IPS DF 19.7 (cell line): ENCODE results near the gene NALCN.

ENCODE experiments used
- DNase-seq: peaks from one replicate; pipeline ENCODE4 v3.0.0-alpha.2; 2013; ENCODE audit warnings: low read depth, low spot score

The NALCN gene

DNA sequence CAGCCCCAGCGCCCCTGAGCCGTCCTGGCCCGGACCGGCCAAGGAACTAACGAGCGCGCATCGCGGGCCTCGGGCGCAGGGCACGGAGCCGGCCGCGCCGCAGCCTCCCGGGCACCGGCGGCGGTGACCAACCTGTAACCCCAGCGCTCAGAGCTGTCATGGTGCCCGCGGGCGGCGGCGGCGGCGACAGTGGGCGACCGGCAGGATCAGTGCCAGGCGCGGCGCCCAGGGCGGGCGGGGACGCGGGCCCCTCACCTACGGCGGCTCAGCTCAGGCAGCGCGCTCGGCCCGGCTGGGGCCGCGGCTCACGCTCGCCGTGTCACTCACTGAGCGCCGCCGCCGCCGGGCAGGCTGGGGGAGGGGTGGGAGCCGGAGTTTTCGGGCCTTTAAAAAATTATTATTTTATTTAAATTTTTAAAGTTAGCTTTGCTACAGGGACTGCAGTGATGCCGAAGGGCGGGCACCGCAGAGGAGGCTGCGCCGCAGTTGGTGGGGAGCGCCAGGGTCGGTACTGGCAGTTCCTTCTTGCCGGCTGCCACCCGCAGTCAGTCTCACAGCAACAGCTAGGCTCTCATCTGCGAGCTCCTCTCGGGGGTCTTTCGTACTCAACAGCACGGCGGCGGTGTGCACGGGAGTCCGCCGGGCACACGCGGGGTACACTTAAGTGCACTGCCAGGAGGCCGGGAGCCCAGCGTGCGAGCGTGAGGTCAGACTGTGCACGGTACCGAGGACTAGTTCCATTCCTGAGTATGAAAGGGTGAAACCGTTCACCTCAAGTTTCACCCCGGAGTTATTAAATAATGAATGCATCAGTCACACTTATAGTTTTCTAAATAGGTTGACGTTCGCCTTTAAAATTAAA lies at the start of gene NALCN:
Gene NALCN (minus strand): TSS at position 328 of the 862 bp plus-strand sequence. CDS start 17,382 bp downstream, outside the sequence.
- no peak for DNase-seq

- no peak for DNase-seq
Observed at GRCh38 chr13:101465877-101466276, 49.6 kb upstream of the NALCN start.

DNA sequence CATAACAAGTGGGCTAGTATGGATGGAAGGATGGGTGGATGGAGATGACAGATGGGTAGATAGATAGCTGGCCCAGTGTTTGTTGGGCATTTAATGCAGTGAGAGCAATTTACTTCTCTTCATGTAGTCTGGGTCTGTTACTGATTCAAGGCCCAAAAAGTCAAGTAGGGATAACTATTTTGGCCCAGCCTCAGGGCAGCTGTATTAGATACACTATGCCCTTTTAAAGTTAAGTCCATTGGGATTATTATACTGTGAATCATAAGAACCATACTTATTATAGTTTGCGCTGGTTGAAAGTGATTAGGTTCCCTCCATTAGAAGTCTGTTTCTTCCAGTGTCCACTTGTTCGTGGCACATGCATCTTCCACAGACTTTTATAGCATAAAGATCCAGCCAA lies 40.9 kb upstream of the NALCN start:
- no peak for DNase-seq

GRCh38 chr13:101455863-101456262 lies 39.6 kb upstream of the NALCN start:
- no peak for DNase-seq

- no peak for DNase-seq
Observed at GRCh38 chr13:101454767-101455166, 38.5 kb upstream of the NALCN start.

- no peak for DNase-seq
Observed at GRCh38 chr13:101453784-101454201, 37.5 kb upstream of the NALCN start.

DNA sequence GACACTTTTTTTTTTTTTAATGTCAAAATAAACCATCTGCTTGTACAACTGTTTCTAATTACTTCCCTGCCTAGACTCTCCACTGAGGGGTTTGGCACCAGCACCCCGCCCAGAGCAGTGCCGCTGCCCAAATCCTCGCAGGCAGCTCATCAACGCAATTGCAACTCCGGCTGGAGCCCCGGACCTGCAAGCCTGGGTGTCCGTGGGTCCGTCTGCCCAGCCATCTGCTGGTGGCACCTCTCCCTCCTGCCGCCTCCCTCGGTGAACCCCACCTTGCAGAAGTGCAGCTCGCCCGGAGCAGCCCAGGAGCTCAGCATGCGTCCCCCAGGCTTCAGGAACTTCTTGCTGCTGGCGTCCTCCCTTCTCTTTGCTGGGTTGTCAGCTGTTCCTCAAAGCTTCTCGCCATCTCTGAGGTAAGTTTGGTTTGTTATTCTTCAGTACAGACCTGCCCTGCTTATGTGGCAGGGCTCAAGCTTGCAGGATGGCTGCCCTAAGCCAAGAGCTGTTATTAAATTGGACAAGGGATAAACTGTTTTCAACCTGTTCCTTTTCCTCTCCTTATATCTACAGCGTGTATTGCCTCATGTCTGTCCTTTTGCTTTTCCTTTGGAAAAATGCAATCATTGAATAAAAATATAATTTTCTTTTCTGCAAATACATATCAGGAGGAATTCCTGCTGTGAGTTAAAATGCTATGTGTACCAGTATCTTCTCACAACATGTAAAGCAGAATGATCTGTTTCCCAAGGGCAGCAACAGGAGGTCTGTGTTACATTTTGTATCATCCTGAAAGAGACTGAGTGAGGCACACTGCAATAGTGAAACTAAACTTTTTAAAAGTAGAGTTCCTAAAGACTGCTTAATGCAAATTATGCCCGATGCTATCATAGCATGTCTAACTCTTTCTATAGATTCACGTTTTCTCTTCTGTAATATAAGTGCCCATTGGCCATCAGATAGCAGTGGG lies 36.5 kb upstream of the NALCN start, which contains the start of gene ITGBL1:
Gene ITGBL1 (plus strand): TSS at position 157 of the 967 bp plus-strand sequence. CDS start 159 bp downstream, at position 316.
- DNase-seq = no peak

DNA sequence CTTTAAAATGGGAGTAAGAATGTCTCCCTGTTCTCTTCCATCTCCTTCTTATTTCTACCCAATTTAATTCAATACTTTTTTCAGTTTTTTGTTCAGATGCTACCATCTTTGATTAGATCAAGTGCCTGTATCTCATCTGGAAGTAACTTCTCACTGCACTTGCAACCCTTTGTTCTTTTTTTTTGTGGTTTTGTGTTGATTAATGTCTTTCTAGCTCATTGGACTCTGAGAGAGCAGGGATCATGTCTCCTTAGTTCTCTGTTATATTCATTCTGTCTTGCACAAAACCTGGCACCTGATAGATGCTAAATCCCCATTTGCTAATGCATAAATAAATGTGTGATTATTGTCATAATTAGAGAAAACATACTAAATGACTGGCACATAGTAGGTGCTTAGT lies 35.3 kb upstream of the NALCN start:
- DNase-seq = no peak

GRCh38 chr13:101450749-101451130 lies 34.4 kb upstream of the NALCN start:
- no peak for DNase-seq

GRCh38 chr13:101449790-101450748 lies 33.8 kb upstream of the NALCN start:
- no peak for DNase-seq

GRCh38 chr13:101447852-101448251 lies 31.5 kb upstream of the NALCN start:
- no peak for DNase-seq

GRCh38 chr13:101434486-101434885 lies 18.2 kb upstream of the NALCN start:
- no peak for DNase-seq

GRCh38 chr13:101433895-101434294 lies 17.6 kb upstream of the NALCN start:
- no peak for DNase-seq

DNA sequence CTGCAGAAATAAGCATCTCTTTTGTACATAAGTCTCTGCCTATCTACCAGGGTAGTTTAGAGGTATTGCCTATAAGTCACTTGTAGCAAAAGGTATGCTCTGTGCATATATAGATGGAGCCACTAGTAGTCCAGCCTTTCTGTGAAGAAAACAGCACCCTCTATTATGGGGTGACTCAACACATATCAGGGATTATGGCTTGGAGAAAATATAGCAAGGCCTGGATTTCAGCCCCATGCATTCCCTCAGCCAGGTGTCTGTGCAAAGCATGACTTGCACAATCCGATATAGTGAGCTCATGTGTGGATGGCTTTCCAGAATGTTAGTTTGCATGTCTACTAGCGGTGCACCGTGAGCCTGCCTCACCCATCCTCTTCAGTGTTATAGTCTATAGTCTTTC lies 13.4 kb upstream of the NALCN start:
- no peak for DNase-seq

DNA sequence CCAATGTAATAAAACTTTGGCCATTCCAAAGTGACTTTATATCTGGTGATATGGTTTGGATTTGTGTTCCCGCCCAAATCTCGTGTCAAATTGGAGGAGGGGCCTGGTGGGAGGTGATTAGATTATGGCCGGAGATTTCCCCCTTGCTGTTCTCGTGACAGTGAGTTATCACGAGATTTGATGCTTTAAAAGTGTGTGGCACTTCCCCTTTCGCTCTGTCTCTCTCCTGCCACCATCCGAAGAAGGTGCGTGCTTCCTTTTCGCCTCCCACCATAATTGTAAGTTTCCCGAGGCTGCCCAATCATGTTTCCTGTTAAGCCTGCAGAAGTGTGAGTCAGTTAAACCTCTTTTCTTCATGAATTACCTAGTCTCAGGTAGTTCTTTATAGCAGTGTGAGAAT lies 9.3 kb upstream of the NALCN start:
- no peak for DNase-seq

DNA sequence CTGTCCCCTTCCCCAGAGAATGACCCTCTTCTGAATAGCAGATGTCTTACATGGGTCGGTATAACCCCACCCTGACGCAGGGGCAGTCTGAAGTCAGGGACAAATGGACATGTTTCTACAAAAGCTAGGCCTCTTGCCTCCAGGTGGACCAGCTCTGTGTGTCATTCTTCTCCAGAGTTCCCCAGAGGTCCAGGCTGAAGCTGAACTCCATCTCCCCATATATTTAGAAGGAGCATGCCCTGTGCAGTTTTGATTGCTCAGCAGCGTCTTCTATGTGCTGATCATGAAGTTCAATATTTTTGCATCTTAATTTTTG lies 8.8 kb upstream of the NALCN start:
- no peak for DNase-seq

DNA sequence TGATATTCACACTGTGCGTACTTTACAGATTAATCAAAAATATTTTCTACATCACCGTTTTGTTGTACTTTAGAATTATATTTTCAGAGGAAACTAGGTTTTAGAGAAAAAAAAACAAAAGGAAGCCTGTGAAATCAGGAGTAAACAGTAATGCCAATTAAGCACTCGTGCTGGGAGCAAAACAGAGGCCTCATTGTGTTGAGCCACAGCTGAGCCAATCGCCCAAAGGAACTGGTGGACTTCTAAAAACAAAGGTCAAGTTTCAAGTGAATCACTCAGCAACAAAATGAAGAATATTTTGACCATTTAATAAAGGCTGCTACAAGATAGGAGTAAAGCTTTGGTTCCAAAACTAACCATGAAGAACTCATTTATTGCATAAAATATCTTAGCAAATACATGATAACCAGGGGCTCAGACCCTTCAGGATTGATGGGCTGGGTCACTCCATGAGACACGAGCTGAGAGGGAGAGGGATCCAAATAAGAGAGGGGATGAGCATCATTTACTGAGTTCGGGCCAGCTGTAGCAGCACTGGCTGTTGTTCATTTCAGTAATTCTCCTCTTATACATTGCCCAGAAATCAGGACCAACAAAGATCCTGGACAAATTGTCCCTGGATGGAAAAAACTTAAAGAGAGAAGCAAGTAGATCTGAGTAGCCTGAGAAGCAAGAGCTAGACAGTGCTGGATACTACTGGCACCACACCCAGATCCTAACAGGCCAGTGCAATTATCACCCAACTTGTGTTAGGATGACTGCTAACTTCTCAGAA lies 8.3 kb upstream of the NALCN start:
- DNase-seq = no peak

DNA sequence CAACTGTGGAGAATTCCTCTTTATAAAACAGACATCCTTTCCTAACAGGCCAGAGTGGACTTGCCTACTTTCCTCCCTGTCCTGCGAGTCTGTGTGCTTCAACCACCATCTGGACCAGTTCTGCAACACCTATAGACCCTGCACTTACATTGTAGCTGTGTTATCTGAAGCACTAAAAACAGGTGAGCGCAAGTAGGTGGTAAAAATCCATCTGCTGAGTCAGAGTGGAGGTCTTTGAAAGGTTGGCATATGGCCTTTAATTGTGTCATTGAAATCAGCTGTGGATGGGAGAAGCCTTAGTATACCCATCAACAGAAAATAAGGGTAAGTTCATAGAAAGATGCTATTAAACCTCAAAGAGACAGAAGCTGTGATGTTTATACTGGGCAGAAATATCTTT lies 7.6 kb upstream of the NALCN start:
- no peak for DNase-seq

DNA sequence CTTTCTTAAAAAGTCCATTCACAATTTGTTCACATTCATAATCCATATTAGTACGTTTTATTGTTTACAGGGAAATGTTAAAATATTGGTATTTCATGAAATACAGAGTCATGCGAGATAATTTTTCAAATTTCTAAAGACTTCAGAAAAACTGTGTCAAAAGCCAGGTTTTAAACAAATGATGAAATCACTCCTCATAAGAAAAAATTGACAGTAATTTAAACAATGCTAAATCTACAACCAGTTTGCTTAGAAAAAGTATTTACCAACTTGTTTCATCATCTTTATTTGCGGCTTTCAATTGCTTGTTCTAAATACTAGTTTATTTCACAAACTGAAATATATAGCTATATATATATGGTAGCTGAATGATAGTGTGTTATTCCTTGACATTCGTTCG lies 1.2 kb upstream of the NALCN start:
- DNase-seq = no peak

GRCh38 chr13:101417043-101417406 lies 717 bp upstream of the NALCN start:
- DNase-seq = no peak
